GM10266 (cell line): Measurements from ENCODE around the gene MAP2K4.

Experiments used
- DNase-seq: peaks from one replicate; pipeline ENCODE4 v3.0.0; 2012; ENCODE audit errors: extremely low spot score
- CTCF ChIP-seq: IDR thresholded peaks from 2 replicates; pipeline ENCODE4 v1.5.1; 2012; ENCODE audit warnings: mild to moderate bottlenecking, low read depth; ENCODE audit not compliant: control insufficient read depth, insufficient read depth; ENCODE audit errors: missing control alignments

Gene MAP2K4

GRCh38 chr17:12050646-12051225 is 30.1 kb downstream of the MAP2K4 start:
- no peak for TF ChIP-seq CTCF
- DNase-seq: no peak

GRCh38 chr17:12053552-12053951 is 32.9 kb downstream of the MAP2K4 start:
- no peak for DNase-seq
- TF ChIP-seq CTCF: no peak

- TF ChIP-seq CTCF: no peak
- DNase-seq: no peak
Measured at GRCh38 chr17:12055889-12056288, 35.2 kb downstream of the MAP2K4 start.

- no peak for TF ChIP-seq CTCF
- no peak for DNase-seq
Measured at GRCh38 chr17:12057520-12057919, 36.8 kb downstream of the MAP2K4 start.

- no peak for TF ChIP-seq CTCF
Measured at GRCh38 chr17:12058535-12058934, 37.9 kb downstream of the MAP2K4 start.

GRCh38 chr17:12062249-12062648 is 41.6 kb downstream of the MAP2K4 start:
- no peak for DNase-seq
- TF ChIP-seq CTCF: no peak

More at GRCh38 chr17:12058535-12058934, 37.9 kb downstream of the MAP2K4 start:
- no peak for DNase-seq

- no peak for TF ChIP-seq CTCF
- DNase-seq: no peak
Measured at GRCh38 chr17:12064395-12064794, 43.7 kb downstream of the MAP2K4 start.
